HepG2 (cell line): ENCODE results near the gene ATP2C2. TPM values are rescaled to one million over a fixed set of nuclear protein-coding genes. Genes with fewer than 3 reads are reported as not detected.

Experiments
- ATAC-seq: fragments of 200-7000 bp; cut with Tn5 transposase; 3 replicates; pipeline ENCODE4 v1.9.1; 2020; ENCODE audit warnings: mild to moderate bottlenecking, moderate library complexity
- BruUV-seq: library from RNA; stranded (reverse); fragments of 400-500 nt; replicated peaks from 2 replicates; lab custom pipeline; 2021; lab: Mats Ljungman, UMichigan
- CTCF ChIA-PET: fragments of 300-600 bp; formaldehyde crosslinking; extraction: SDS; loops from one replicate; lab custom pipeline; 2021; ENCODE audit warnings: low total read pairs, inconsistent platforms, low intra/inter-chr PET ratio; lab: Yijun Ruan, JAX
- POLR2A ChIA-PET: fragments of 350-600 bp; sonication (Branson Sonifier 250); formaldehyde crosslinking; loops from one replicate; lab custom pipeline; 2020; ENCODE audit warnings: antibody characterized with exemption, inconsistent platforms; lab: Yijun Ruan, JAX
- DNase-seq: peaks from one replicate; pipeline ENCODE4 v3.0.0-alpha.2; 2015; ENCODE audit warnings: low spot score
- FAIRE-seq: peaks from 3 replicates; lab custom pipeline; 2011; peaks lifted over from hg19 to GRCh38; lab: Jason Lieb, UNC
- H2AFZ ChIP-seq: one replicate; pipeline ENCODE4 v1.6.1; 2011; ENCODE audit warnings: low read length, inconsistent platforms
- H3K27ac ChIP-seq: fragments of 300-600 bp; 3 replicates; pipeline ENCODE4 v1.8.0; 2011; ENCODE audit warnings: mixed run types, mild to moderate bottlenecking, mixed read lengths, low read length, inconsistent platforms; ENCODE audit not compliant: insufficient read depth; ENCODE audit errors: extremely low read length
- H3K27me3 ChIP-seq, 2 experiments: fragments of 200-600 bp in 1 of 2; 2 replicates in 1 of 2; 3 replicates in 1 of 2; pipeline versions ENCODE4 v1.6.0 to v1.8.0; 2011; ENCODE audit warnings: low read length in 2 of 2, mild to moderate bottlenecking in 2 of 2, moderate library complexity in 2 of 2, inconsistent platforms in 1 of 2; ENCODE audit not compliant: insufficient read depth in 2 of 2, control insufficient read depth in 1 of 2
- H3K36me3 ChIP-seq, 2 experiments: fragments of 200-600 bp in 1 of 2; replicated peaks in 1 of 2; 2 replicates in 1 of 2; 3 replicates in 1 of 2; pipeline versions ENCODE4 v1.5.1 to v1.8.0; 2011; ENCODE audit warnings: low read length in 2 of 2, inconsistent platforms in 1 of 2; ENCODE audit not compliant: insufficient read depth in 2 of 2, control insufficient read depth in 1 of 2
- H3K4me1 ChIP-seq: 2 replicates; pipeline ENCODE4 v1.5.1; 2012; ENCODE audit warnings: low read length, inconsistent platforms; ENCODE audit not compliant: insufficient read depth
- H3K4me2 ChIP-seq: 2 replicates; pipeline ENCODE4 v1.6.0; 2011; ENCODE audit warnings: low read depth, low read length, inconsistent platforms
- H3K4me3 ChIP-seq, 3 experiments: fragments of 200-600 bp in 1 of 3; sonication (generic), shearing (Covaris generic) in 1 of 3; replicated peaks in 1 of 3; 2 replicates each; pipeline ENCODE4 v1.5.1; 2011 to 2016; ENCODE audit warnings: low read length in 3 of 3, inconsistent platforms in 2 of 3, low read depth in 2 of 3, mild to moderate bottlenecking in 2 of 3, control low read depth in 1 of 3, mixed read lengths in 1 of 3; ENCODE audit not compliant: insufficient read depth in 1 of 3
- H3K79me2 ChIP-seq: one replicate; pipeline ENCODE4 v1.6.1; 2011; ENCODE audit warnings: low read length, inconsistent platforms; ENCODE audit not compliant: insufficient read depth
- H3K9ac ChIP-seq: 2 replicates; pipeline ENCODE4 v1.6.0; 2011; ENCODE audit warnings: mild to moderate bottlenecking, low read depth, low read length, inconsistent platforms; ENCODE audit not compliant: insufficient read depth
- H3K9me3 ChIP-seq: 2 replicates; pipeline ENCODE4 v1.5.1; 2012; ENCODE audit warnings: mild to moderate bottlenecking, low read length
- H4K20me1 ChIP-seq: 2 replicates; pipeline ENCODE4 v1.6.0; 2011; ENCODE audit warnings: inconsistent platforms, mild to moderate bottlenecking, low read length, moderate library complexity; ENCODE audit not compliant: insufficient read depth
- ARNT ChIP-seq: fragments of 450-650 bp; IDR thresholded peaks from 2 replicates; pipeline ENCODE4 v1.6.1; 2017
- FOXP1 ChIP-seq, 2 experiments: fragments of 450-650 bp in 1 of 2; IDR thresholded peaks; 2 replicates each; pipeline ENCODE4 v1.6.1; 2017 to 2018; ENCODE audit warnings: antibody characterized with exemption in 1 of 2
- PLRG1 ChIP-seq: fragments of 450-650 bp; conservative IDR thresholded peaks from 2 replicates; pipeline ENCODE4 v1.6.1; 2016
- RARA ChIP-seq: IDR thresholded peaks from 2 replicates; pipeline ENCODE4 v1.6.1; 2016; ENCODE audit warnings: missing genetic modification reagents, missing compliant biosample characterization
- SKI ChIP-seq: fragments of 450-650 bp; IDR thresholded peaks from one replicate; pipeline ENCODE4 v1.6.1; 2018; ENCODE audit warnings: mild to moderate bottlenecking; ENCODE audit not compliant: partially characterized antibody
- ZFP36L2 ChIP-seq: sonication (generic); formaldehyde crosslinking; IDR thresholded peaks from 2 replicates; pipeline ENCODE4 v1.4.0; 2020; ENCODE audit warnings: missing genetic modification reagents
- ZNF7 ChIP-seq: IDR thresholded peaks from 2 replicates; pipeline ENCODE4 v1.6.1; 2016; ENCODE audit warnings: missing biosample characterization, missing genetic modification reagents
- ZSCAN5A ChIP-seq: sonication (generic); formaldehyde crosslinking; IDR thresholded peaks from 2 replicates; pipeline ENCODE4 v1.8.0; 2022; ENCODE audit warnings: mild to moderate bottlenecking, missing genetic modification reagents, borderline replicate concordance
- WGBS: methylation state at CpG from one replicate; pipeline ENCODE4 v1.1.6; 2017; ENCODE audit warnings: low lambda C conversion rate; 5-methylcytosine and 5-hydroxymethylcytosine counted together
- in situ Hi-C: cut with HindIII; loops from 2 replicates; pipeline ENCODE4 v1.10.0; 2017; ENCODE audit warnings: low pct_unique_long_range_greater_than_20kb; ENCODE audit not compliant: extremely low pct_ligation_motif_present
- intact Hi-C: fragments of 100-400 bp; cut with micrococcal nuclease; formaldehyde crosslinking; loops from one replicate; pipeline ENCODE4 v1.10.0; 2022; ENCODE audit not compliant: unreplicated experiment
- polyA plus RNA-seq, 8 experiments: library from polyadenylated mRNA; depleted of rRNA in 3 of 8; stranded (reverse) in 7 of 8; unstranded in 1 of 8; fragments of >200 nt; fragmentation: Illumina TruSeq in 4 of 8; extraction: Trizol in 4 of 8; gene quantifications; 2 replicates each; pipeline versions ENCODE4 v1.2.1 to v1.2.3, GENCODE V29; 2011 to 2016; ENCODE audit warnings: low read depth in 4 of 8, missing spikeins in 1 of 8, mixed read lengths in 1 of 8; ENCODE audit not compliant: insufficient read depth in 1 of 8
- total RNA-seq, 5 experiments: library from RNA; depleted of rRNA; stranded (reverse); fragments of >200 nt; fragmentation: Illumina TruSeq; extraction: Trizol; gene quantifications; 2 replicates each; pipeline ENCODE4 v1.2.3, GENCODE V29; 2016; ENCODE audit warnings: low read depth in 1 of 5
- TF ChIP-seq, protein P1 (sequence below): IDR thresholded peaks from 2 replicates; pipeline ENCODE4 v1.6.1; 2016

Gene ATP2C2
- total and polyA plus RNA-seq, 2 of the 13 experiments (the other 11 are each of a cell fraction or from before 2014, with no cell fraction given): 0.07 TPM; not detected in 1

DNA sequence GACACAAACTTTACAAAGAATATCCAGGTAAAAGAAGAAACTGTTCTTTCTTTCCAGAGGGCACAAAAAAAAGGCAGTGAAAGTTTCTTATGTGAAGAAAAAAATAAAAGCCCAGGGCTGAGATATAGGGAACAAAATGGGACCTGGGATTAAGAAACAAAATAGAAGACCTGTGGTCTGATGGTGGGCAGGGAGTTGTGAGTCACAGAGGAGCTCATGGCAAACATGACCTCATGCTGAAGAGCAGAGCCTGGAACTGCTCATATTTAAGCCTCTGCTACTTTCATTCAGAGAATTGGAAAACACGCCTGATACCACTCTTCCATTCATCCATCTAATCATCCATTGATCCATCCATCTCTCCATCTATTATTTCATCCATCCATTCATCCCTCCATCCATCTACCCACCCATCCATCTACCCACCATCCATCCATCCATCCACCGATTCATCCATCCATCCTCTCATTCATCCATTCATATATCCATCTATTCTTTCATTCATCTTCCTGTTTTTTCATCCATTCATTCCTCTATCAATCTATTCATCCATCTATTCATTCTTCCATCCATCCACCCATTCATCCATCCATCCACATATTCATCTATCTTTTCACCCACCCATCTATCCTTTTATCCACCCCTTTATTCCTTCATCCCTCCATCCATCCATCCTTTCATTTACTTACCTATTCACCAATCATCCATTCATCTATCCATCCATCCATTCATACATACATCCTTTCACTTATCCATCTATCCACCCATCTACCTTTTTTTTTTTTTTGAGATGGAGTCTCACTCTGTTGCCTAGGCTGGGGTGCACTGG lies 43.7 kb upstream of the ATP2C2 start:
- intact Hi-C loops: no loop called here
- no peak for ATAC-seq
- CTCF ChIA-PET: no interaction called here
- no peak for DNase-seq
- H4K20me1 ChIP-seq: no peaks in the 10 kb centered on the region
- H3K27ac ChIP-seq: no peak overlapping the region
- no TSS peak for BruUV-seq
- peaks cover 0 to 27% of the 10 kb centered on the region in 2 experiments; a peak in 3 of 5 replicates for H3K27me3 ChIP-seq
- H3K4me2 ChIP-seq: no peak overlapping the region
- H3K9ac ChIP-seq: no peak overlapping the region
- TF ChIP-seq FOXP1 (IDR thresholded peaks at IDR 0.05) (0 out of 2 replicates have a peak, but pooled peaks have one; percentile 13), FOXP1 (CRISPR knock-in tag; IDR thresholded peaks at IDR 0.05) (no peak), ARNT (0 out of 2 replicates have a peak, but pooled peaks have one; percentile 58), PLRG1 (0 out of 2 replicates have a peak, but pooled peaks have one; percentile 56), SKI (no peak), ZFP36L2 (no peak), ZSCAN5A (no peak), RARA (CRISPR knock-in tag) (no peak), ZNF7 (CRISPR knock-in tag) (no peak)
- TF ChIP-seq, protein P1, sequence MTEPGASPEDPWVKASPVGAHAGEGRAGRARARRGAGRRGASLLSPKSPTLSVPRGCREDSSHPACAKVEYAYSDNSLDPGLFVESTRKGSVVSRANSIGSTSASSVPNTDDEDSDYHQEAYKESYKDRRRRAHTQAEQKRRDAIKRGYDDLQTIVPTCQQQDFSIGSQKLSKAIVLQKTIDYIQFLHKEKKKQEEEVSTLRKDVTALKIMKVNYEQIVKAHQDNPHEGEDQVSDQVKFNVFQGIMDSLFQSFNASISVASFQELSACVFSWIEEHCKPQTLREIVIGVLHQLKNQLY (CRISPR knock-in tag): no peak
- no peak for FAIRE-seq
- no peak overlapping the region for H2AFZ ChIP-seq
- no peaks in the 10 kb centered on the region for H3K79me2 ChIP-seq
- WGBS: 2% methylated on average over 2 of the region's 2 CpGs
- H3K36me3 ChIP-seq: no peaks in the 10 kb centered on the region
- H3K4me3 ChIP-seq: no peak overlapping the region
- H3K4me1 ChIP-seq: no peaks in the 10 kb centered on the region
- in situ Hi-C loops: no loop called here
- no peaks in the 10 kb centered on the region for H3K9me3 ChIP-seq
- POLR2A ChIA-PET: no interaction called here
